HEK293 (cell line): ENCODE data around the gene DYRK2.

Source experiments
- CTCF ChIA-PET: fragments of 350-600 bp; formaldehyde crosslinking; extraction: SDS; loops from one replicate; lab custom pipeline; 2021; ENCODE audit warnings: antibody characterized with exemption; lab: Yijun Ruan, JAX
- POLR2A ChIA-PET: fragments of 300-600 bp; formaldehyde crosslinking; extraction: SDS; loops from one replicate; lab custom pipeline; 2020; ENCODE audit warnings: antibody characterized with exemption, inconsistent platforms; lab: Yijun Ruan, JAX
- H3K27ac ChIP-seq: fragments of 200-500 bp; sonication (Bioruptor generic); 2 replicates; pipeline ENCODE4 v1.5.1; 2014; ENCODE audit warnings: low read depth, low read length, control low read depth, inconsistent platforms; ENCODE audit errors: extremely low read depth
- H3K36me3 ChIP-seq, 2 experiments: fragments of 200-500 bp in 1 of 2; sonication (Bioruptor generic) in 1 of 2; 1 replicate in 1 of 2; 2 replicates in 1 of 2; pipeline ENCODE4 v1.5.1; 2014 to 2017; ENCODE audit warnings: inconsistent platforms in 2 of 2, low read length in 2 of 2; ENCODE audit not compliant: control insufficient read depth in 2 of 2, insufficient read depth in 1 of 2
- H3K4me1 ChIP-seq: fragments of 200-500 bp; sonication (Bioruptor generic); 2 replicates; pipeline ENCODE4 v1.5.1; 2014; ENCODE audit warnings: mild to moderate bottlenecking, low read length, inconsistent platforms; ENCODE audit not compliant: control insufficient read depth, insufficient read depth
- H3K4me3 ChIP-seq: 2 replicates; pipeline ENCODE4 v1.5.1; 2011; ENCODE audit warnings: low read depth, mild to moderate bottlenecking, control low read depth, low read length, moderate library complexity
- H3K9me3 ChIP-seq: fragments of 200-500 bp; sonication (Bioruptor generic); 2 replicates; pipeline ENCODE4 v1.5.1; 2014; ENCODE audit warnings: low read depth, low read length, inconsistent platforms; ENCODE audit not compliant: control insufficient read depth, insufficient read depth
- GLI4 ChIP-seq: fragments of 450-650 bp; formaldehyde crosslinking; IDR thresholded peaks from 2 replicates; pipeline ENCODE4 v1.5.1; 2016; ENCODE audit warnings: missing biosample characterization, missing genetic modification characterization
- MEIS1 ChIP-seq: sonication (generic); formaldehyde crosslinking; IDR thresholded peaks from 2 replicates; pipeline ENCODE4 v1.8.1; 2022; ENCODE audit warnings: missing genetic modification reagents, mild to moderate bottlenecking, borderline replicate concordance
- ZBTB11 ChIP-seq: fragments of 450-650 bp; formaldehyde crosslinking; conservative IDR thresholded peaks from 2 replicates; pipeline ENCODE4 v1.5.1; 2016; ENCODE audit warnings: low read depth, missing biosample characterization, missing genetic modification characterization
- ZBTB26 ChIP-seq: fragments of 450-650 bp; formaldehyde crosslinking; optimal IDR thresholded peaks from 2 replicates; pipeline ENCODE3; 2016; ENCODE audit warnings: missing biosample characterization, mild to moderate bottlenecking, missing genetic modification characterization
- ZBTB44 ChIP-seq: fragments of 450-650 bp; IDR thresholded peaks from 2 replicates; pipeline ENCODE4 v1.5.1; 2018; ENCODE audit warnings: missing biosample characterization, mild to moderate bottlenecking, missing genetic modification characterization
- ZNF2 ChIP-seq: fragments of 450-650 bp; formaldehyde crosslinking; IDR thresholded peaks from 2 replicates; pipeline ENCODE4 v1.5.1; 2016; ENCODE audit warnings: missing biosample characterization, missing genetic modification characterization
- ZNF221 ChIP-seq: fragments of 450-650 bp; formaldehyde crosslinking; IDR thresholded peaks from 2 replicates; pipeline ENCODE4 v1.5.1; 2017; ENCODE audit warnings: missing biosample characterization, missing genetic modification characterization, borderline replicate concordance
- ZNF248 ChIP-seq: fragments of 450-650 bp; formaldehyde crosslinking; IDR thresholded peaks from 2 replicates; pipeline ENCODE4 v1.5.1; 2017; ENCODE audit warnings: missing biosample characterization, missing genetic modification characterization
- ZNF280C ChIP-seq: fragments of 450-650 bp; formaldehyde crosslinking; IDR thresholded peaks from 2 replicates; pipeline ENCODE4 v1.5.1; 2016; ENCODE audit warnings: missing biosample characterization, missing genetic modification characterization
- ZNF37A ChIP-seq: fragments of 450-650 bp; IDR thresholded peaks from 2 replicates; pipeline ENCODE4 v1.5.1; 2018; ENCODE audit warnings: missing biosample characterization, missing genetic modification characterization
- ZNF449 ChIP-seq: fragments of 450-650 bp; formaldehyde crosslinking; IDR thresholded peaks from 2 replicates; pipeline ENCODE4 v1.5.1; 2017; ENCODE audit warnings: missing biosample characterization, mild to moderate bottlenecking, missing genetic modification characterization, moderate library complexity
- ZNF560 ChIP-seq: fragments of 450-650 bp; formaldehyde crosslinking; IDR thresholded peaks from 2 replicates; pipeline ENCODE4 v1.5.1; 2017; ENCODE audit warnings: missing biosample characterization, missing genetic modification characterization, borderline replicate concordance
- ZNF571 ChIP-seq: fragments of 450-650 bp; formaldehyde crosslinking; IDR thresholded peaks from 2 replicates; pipeline ENCODE4 v1.5.0; 2017; ENCODE audit warnings: missing biosample characterization, missing genetic modification characterization
- ZNF660 ChIP-seq: fragments of 450-650 bp; IDR thresholded peaks from 2 replicates; pipeline ENCODE4 v1.5.1; 2018; ENCODE audit warnings: missing biosample characterization, mild to moderate bottlenecking, missing genetic modification characterization
- ZNF704 ChIP-seq: fragments of 450-650 bp; formaldehyde crosslinking; IDR thresholded peaks from 2 replicates; pipeline ENCODE4 v1.5.1; 2016; ENCODE audit warnings: missing biosample characterization, missing genetic modification characterization
- ZNF707 ChIP-seq: fragments of 450-650 bp; formaldehyde crosslinking; IDR thresholded peaks from 2 replicates; pipeline ENCODE4 v1.5.1; 2016; ENCODE audit warnings: missing biosample characterization, missing genetic modification characterization

The DYRK2 gene

GRCh38 chr12:67655829-67656228, 7.3 kb downstream of the DYRK2 start:
- POLR2A ChIA-PET = no interaction called here

GRCh38 chr12:67656251-67656650, 7.7 kb downstream of the DYRK2 start:
- Histone ChIP-seq H3K4me1 (peaks cover 9% of the 10 kb centered on the region), H3K27ac (no peak overlapping the region), H3K9me3 (no peaks in the 10 kb centered on the region), H3K36me3 (peaks cover 8 to 64% of the 10 kb centered on the region in 2 experiments), H3K4me3 (no peak overlapping the region)
- TF ChIP-seq ZNF221 (no peak), ZNF660 (no peak), ZNF707 (tag by site-specific recombination) (no peak), ZBTB11 (no peak)
- POLR2A ChIA-PET = no interaction called here
- CTCF ChIA-PET = no interaction called here

More at GRCh38 chr12:67655829-67656228, 7.3 kb downstream of the DYRK2 start:
- CTCF ChIA-PET = interaction anchor here (0.8 kb wide), 1 partner anchor 287 kb away, joined by 3 read pairs; no protein-coding TSS in a partner anchor
- no peak overlapping the region for H3K27ac ChIP-seq
- H3K9me3 ChIP-seq = no peaks in the 10 kb centered on the region
- TF ChIP-seq MEIS1 (CRISPR knock-in tag) = no peak
- TF ChIP-seq ZNF704 (tag by site-specific recombination) = no peak
- no peak for TF ChIP-seq ZNF248
- no peak for TF ChIP-seq ZNF560 (tag by site-specific recombination)
- H3K4me1 ChIP-seq = peaks cover 5% of the 10 kb centered on the region; the same call in 1 of the 2 replicates
- H3K36me3 ChIP-seq = peaks cover 8 to 67% of the 10 kb centered on the region in 2 experiments
- no peak overlapping the region for H3K4me3 ChIP-seq

GRCh38 chr12:67658486-67658885, 9.9 kb downstream of the DYRK2 start:
- peaks cover 8 to 65% of the 10 kb centered on the region in 2 experiments for H3K36me3 ChIP-seq
- peaks cover 12% of the 10 kb centered on the region for H3K4me1 ChIP-seq
- POLR2A ChIA-PET = no interaction called here
- H3K27ac ChIP-seq = no peak overlapping the region
- no peaks in the 10 kb centered on the region for H3K9me3 ChIP-seq
- CTCF ChIA-PET = interaction anchor here (0.6 kb wide), 1 partner anchor 238 kb away, joined by 3 read pairs; no protein-coding TSS in a partner anchor
- H3K4me3 ChIP-seq = no peak overlapping the region
- TF ChIP-seq ZNF37A (tag by site-specific recombination) (no peak), ZBTB26 (tag by site-specific recombination) (no peak), ZNF449 (tag by site-specific recombination) (no peak), GLI4 (tag by site-specific recombination) (no peak), ZBTB11 (no peak), ZNF571 (tag by site-specific recombination) (no peak), ZBTB44 (tag by site-specific recombination) (no peak), ZNF2 (no peak), ZNF280C (tag by site-specific recombination) (no peak)
